HT1080 (cell line): Measurements from ENCODE around the gene PPIC. TPM values are rescaled to one million over a fixed set of nuclear protein-coding genes. Genes with fewer than 3 reads are reported as not detected.

ENCODE experiments used
- DNase-seq: peaks from one replicate; pipeline ENCODE4 v3.0.0-alpha.2; 2015; ENCODE audit warnings: low read depth
- polyA plus RNA-seq, 2 experiments: library from polyadenylated mRNA; depleted of rRNA; stranded (reverse); fragments of >200 nt; gene quantifications; 2 replicates each; pipeline ENCODE4 v1.2.3, GENCODE V29; 2015
- total RNA-seq: library from RNA; depleted of rRNA; stranded (reverse); fragments of >200 nt; shearing (Covaris generic); gene quantifications from 2 replicates; pipeline ENCODE4 v1.2.3, GENCODE V29; 2014; rRNA removed

PPIC gene
- total RNA-seq, result 17.9 and 20.9 TPM in 2 replicates
- polyA plus RNA-seq (2015; cell fraction: cytosol; rRNA removed), result 44.6 and 47.3 TPM in 2 replicates
- polyA plus RNA-seq (2015; cell fraction: nucleus; rRNA removed), result 22.1 and 27.8 TPM in 2 replicates

DNA sequence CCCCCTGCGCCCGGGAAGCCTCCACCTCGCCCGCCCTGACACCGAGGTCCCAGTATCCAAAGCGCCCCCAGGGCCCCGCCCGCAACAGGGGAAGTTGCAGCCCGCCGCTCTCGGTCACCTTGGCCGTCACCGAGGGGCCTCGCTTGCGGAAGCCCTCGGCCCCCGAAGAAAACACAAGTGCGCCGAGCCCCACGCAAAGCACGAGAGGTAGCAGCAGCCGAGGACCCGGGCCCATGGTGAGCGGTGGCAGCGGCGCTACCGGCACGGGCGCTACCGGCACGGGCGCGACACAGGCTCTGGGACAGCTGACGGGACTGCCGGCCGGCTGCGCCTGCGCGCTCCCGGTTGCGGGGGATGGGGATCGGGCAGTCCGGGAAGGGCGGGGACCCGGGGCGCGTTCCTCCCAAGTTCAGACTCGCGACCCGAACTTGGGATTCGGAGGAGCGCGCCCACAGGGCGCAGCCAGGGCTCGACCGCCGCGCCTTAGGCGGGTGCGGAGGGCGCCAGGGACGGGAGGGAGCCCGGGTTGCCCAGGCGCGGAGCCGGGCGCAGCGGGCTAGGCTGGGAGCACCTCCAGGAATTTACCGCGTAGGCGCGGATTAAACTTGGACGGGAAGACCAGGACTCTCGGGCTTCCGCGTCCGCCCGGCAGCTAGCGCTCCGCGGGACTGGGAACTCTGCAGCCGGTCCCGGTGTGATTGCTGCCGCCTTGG, at the start of gene PPIC:
Gene PPIC, minus strand, starts transcription at position 335 of the 713 bp plus-strand sequence. Its CDS starts 100 bp downstream, at position 235.
- peak; percentile 79 for DNase-seq

DNA sequence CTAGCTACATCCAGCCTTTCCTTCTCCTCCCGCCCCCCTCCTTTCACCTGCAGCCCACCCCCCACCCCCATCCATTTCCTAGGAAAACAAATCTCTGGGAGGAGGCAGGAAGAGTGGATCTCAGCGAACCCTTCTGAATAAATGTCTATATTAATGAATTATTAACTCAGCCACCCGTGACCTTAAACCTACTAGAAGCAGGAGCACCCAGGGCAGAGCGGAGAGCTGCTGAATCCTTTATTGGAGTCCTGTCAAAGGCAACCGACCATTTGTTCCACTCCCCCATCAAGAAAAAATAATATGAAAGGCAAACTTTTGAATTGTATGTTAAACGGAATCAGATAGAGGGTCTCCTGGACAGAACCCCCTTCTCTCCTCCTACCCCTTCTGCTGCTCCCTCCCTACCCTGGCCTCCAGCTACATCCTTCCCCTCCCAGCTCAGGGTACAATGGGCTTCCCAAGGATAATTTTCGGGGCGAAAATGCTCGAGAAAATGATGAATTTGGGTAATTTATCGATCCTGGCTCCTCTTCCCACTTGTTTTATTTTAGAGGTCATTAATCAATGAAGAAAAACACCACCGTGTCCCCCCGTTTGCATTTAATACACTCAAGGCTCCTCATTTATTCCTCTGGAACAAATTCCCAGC, 49.2 kb upstream of the PPIC start:
- no peak for DNase-seq

DNA sequence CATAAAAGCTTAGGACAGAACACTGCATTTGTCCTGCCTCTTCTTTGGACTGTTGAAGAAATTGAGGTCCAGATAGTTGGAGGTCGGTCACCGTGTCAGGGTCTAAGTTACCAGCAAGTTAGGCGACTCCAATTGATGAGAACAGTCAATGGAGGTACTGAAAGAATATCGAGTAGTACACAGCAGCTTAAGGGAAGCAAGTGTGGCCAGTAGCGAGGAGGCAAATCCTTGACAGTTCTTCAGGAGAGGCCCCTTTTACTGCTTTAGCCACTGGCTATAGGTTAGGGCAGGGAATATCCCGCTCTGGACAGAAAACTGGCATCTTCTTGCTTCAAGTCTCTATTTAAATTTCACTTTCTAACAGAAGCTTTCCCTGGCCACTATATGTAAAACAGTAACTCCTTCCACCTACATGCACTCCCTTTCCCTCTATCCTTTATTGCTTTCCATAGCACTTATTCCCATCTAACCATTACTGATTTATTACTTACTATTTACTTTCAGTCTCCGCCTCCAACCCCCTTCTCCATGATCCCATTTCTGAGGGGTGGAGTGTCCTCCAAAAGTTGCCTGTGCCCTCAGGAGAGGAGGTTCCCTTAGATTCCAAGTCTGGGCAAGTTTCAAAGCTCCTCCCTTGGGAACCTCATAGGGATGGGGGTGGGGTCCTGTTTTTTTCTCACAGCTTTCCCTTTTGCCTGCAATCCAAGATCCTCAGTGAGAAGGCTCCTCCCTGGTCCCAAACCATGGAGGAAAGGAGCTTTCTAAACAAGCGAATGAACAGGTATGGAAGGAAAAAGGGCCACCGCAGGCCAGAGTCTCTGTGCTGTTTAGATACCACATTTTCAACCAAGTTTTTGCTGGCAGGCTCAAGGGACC, 48.4 kb upstream of the PPIC start:
- DNase-seq, result no peak

DNA sequence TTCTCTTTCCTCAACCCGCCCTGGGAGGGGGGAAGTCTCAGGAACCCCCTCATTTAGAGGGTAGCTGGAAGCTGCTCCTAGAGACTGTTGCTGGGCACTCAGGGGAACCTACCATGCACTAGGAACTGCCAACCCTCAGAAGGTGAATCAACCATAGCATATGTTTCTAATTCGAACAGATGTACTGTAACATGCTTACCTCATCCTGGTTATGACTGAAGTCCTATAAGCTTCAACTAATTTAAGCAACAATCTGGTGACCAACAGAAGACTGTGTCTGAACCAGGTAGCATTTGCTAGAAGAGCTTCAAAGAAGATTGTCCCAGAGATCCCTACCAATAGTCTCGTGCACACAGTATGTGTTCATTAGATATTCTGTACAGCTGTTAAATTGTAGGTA, 46.8 kb upstream of the PPIC start:
- DNase-seq, result no peak

DNA sequence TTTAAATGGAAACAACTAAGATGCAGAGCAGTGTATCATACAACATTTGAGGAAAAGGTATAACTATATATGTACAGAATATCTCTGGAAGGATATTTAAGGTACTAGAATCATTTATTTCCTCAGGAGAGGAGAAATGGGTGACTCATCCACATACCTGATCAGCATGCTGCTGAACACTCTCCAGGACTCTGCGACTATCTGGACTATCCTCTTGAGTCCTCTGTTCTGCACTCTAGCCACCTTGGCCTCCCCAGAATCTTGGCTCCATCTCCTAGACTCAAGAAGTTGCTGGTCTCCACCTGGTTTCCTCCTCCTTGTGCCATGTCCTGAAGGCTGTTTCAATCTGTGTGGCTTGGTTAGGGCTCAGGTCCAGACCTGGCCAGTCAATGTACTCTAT, 43.7 kb upstream of the PPIC start:
- DNase-seq, result no peak

DNA sequence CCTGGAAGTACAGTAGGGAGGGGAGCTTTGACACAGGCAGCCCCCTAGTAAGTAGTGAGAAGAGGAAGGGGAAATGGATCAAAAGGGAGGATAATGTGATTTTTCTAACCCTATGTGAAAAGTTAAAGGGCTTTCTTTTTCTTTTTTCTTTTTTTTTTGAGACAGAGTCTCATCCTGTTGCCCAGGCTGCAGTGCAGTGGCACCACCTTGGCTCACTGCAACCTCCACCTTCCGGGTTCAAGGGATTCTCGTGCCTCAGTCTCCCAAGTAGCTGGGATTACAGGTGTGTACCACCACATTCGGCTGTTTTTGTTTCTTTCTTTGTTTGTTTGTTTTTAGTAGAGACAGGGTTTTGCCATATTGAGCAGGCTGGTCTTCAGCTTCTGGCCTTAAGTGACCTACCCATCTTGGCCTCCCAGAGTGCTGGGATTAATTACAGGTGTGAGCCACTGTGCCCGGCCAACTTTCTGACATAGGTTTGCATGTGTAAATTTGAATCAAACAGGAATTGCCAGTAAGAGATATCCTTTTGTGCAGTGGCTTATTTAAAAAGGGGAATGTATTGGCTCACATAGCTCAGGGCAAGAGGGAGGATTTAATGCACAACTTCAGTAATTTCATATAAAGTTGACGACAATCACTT, 39.1 kb upstream of the PPIC start:
- DNase-seq, result no peak

DNA sequence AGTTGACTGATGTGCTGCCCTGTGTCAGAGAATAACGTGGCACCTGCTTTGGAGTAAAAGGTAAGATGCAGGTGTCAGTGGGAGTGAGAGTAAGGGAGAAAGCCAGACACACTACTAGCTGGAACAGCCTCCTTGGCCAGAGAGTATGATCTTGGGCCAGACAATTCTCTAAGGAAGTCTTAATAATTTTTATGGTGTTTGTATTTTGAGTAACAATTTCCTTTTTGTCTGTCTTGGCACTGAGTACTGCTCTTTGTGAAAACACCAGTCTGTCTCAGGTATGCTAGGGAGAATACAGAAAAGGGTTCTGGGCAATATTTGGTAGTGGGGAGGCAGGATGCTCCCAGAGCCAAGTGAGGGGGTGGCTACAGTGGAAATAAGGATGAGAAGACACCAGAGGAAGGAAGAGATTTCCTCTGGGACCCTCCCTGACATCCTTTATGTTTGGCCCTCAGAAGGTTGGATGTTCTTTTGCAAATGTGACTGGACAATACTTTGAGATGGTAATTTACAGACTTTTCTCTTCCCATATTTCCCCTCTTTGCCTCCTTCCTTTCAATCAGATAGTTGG, 31.9 kb upstream of the PPIC start:
- DNase-seq, result no peak

DNA sequence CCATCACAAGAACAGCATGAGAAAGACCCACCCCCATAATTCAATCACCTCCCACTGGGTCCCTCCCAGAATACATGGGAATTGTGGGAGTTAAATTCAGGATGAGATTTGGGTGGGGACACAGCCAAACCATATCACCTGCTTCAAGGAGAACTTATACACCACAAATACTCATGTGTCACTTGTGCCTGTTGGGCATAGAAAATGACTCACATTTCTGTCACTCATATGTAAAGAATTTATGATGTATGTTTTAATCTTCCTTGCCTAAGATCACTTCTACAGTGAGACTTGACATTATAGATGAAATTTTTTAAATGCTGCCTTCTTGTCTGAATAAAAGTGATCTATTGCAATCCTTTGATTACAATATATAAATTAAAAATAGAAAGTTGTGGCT, 29.5 kb upstream of the PPIC start:
- peak; percentile 23 for DNase-seq

DNA sequence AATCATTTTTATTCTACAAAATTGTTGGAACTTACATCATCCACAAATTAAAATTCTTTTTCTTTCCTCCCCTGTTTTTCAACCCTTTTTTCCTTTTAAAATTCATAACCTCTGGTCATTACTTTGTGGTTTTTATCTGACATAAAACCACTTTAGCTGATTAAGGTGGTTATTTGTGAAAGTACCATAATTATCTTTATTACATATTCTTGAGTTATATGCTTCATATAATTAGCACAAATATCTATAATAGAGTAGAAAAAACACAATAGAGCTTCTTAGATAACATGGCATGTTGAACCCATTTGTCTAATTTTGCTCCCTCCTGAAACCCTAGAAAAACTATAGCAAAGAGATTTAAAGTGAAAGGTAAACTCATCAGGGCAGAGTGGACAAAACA, 22.9 kb upstream of the PPIC start:
- DNase-seq, result no peak

DNA sequence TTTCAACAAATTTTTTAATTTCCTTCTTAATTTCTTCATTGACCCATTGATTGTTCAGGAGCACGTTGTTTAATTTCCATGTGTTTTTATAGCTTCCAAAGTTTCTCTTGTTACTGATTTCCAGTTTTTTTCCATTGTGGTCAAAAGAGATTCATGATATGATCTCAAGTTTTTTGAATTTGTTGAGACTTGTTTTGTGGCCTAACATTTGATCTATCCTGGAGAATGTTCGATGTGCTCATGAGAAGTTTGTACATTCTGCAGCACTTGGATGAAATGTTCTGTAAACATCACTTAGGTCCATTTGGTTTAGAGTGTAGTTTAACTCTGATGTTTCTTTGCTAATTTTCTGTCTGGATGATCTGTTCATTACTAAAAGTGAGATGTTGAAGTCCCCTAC, 14.7 kb upstream of the PPIC start:
- DNase-seq, result no peak

DNA sequence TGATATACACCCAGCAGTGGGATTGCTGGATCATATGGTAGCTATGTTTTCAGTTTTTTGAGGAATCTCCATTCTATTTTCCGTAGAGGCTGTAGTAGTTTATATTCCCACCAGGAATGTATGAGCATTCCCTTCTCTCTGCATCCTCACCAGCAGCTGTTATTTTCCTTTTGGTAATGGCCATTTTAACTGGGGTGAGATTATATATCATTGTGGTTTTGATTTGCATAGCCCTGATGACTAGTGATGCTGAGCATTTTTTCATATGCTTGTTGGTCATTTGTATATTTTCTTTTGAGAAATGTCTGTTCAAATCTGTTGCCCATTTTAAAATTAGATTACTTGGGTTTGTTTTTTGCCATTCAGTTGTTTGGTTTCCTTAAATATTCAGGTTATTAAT, 11.2 kb upstream of the PPIC start:
- DNase-seq, result no peak

DNA sequence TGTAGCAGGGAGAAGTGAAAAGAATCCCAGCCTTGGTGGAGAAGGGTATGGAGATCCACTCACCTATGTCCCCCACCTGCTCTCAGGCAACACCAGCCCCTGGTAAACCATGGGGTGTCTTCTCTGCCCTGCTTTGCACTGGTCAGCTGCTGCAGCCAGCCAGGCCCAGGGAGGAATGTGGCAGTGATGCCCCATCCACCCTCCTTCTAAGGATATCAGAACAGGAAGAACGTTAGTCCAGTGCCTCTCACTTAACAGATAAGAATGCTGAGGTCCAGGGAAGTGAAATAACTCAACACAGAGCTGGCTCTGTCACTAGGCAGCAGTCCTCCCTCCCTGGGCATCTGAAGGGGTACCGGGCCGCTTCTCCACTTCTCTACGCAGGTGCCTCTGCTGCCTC, 9.7 kb upstream of the PPIC start:
- DNase-seq, result no peak

DNA sequence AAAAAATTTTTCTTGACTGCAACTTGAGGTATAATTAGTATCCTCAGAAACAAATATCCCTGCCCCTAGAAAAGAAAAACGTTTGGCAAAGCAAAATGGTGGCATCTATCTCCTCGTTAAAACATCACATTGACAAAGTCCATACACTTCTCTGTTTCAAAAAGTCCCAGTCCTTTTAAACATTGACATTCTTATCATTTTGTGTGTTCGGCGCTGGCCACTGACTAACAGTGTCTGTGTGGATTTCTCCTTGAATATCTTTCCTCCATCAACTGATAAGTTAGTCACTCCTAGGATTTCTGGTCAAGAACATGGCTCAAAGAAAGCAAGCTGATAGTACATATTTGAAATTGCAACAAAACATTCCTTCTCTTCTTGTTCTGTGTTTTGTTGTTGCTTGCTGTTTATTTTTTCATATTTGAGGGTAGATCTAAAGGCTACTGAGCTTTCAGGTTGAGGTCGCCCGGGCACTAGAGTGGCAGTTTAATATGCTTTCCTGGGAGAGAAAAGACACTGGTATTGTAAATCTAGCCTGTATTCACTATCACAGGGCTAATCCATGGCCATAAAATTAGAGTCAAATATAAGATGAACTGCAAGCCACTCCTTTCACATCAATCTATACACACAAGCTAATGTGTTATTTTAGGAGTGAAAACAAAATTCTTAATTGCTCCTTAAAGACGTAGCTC, 8.5 kb upstream of the PPIC start:
- DNase-seq, result no peak

DNA sequence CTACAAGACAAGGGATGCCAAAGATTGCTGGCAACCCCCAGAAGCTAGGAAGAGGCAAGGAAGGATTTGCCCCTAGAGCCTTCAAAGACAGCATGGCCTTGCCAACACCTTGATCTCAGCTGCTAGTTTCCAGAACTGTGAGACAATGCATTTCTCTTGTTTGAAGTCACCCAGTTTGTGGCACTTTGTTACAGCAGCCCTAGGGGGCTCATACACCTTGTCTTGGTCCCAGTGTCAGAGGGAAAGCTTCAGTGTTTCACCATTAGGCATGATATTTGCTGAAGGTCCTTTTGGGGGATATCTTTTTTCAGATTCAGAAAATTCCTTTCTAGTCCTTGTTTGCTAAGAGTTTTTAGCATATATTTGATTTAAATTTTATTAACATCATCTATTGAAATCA, 3.1 kb upstream of the PPIC start:
- DNase-seq, result no peak

DNA sequence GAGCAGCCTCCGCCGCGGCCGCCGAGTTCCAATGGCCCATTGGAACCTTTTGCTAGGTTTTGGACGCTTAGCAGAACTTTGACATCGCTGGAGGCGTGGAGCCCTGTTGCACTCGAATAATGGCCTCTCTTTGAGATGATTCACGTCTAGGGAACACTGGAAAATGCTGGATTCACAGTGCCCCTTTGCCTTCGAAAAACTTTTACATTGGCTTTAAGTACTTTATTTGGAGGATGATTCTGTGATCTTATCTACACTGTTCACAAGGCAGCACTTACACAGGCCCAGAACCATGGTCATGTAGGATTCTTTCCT, 536 bp upstream of the PPIC start:
- DNase-seq, result no peak

DNA sequence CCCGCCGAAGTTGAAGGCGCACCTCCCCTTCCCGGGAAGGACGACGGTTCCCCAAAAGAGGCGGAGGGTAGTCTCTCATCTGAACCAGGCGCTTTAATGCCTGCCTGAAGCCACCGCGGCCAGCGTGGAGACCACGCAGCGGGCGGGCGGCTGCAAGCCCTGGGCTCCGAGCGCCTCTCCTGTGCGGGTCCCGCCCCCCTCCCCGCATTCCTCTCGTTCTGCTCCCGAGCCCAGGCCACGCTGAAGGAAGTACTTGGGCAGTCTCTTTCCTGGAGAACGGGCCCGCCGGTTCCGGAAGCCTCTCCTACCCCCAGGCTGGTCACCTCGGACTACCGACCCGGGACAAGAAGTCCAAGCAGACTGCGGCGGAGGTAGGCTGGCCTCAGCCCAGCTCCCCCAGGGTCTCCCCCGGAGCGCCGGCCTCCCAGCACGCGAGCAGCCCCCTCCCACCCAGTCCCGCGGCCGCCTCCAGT, 571 bp downstream of the PPIC start:
- peak; percentile 47 for DNase-seq

DNA sequence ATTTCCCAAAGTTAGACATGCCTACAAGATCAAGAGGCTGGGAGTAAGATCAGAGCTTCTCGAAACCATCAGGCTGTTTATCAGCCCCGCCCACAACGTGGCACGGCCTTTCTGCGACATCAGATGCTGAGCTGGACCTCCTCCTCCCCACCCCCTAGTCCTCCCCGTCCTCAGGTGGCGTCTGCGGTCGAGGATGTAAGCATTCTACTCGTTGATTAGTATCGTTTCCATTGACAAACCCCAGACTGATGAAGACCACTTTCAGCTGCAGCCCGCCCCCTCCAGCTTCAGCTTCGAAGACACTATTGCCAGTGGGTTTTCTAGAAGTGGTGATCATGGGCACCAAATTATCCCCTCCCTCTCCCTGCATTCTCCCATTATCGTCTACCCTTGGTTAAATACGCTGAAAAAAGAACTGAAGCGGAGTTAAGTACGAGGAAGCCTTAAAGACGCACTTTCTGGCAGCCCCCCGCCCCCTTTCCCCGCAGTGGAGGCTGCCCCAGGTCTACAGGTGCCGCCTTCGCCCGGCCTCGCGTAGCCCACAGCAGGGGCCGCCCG, 1.1 kb downstream of the PPIC start:
- DNase-seq, result no peak

DNA sequence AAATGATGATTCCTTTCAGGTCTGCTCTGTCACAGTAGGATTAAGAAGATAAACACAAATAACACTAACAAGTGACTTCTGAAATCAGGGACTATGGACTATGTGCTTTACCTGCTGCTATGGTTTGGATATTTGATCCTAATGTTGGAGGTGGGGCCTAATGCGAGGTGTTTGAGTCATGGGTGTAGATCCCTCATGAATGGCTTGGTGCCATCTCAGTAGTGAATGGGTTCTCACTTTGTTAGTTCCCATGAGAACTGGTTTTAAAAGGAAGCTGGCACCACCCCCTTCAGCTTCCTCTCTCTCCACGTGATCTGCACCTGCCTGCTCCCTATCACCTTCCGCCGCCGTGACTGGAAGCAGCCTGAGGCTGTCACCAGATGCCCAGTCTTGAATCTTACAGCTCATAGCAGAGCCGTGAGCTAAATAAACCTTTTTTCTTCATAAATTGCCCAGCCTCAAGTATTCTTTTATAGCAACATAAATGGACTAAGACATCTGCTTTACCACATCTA, 3.3 kb downstream of the PPIC start:
- DNase-seq, result peak; percentile 9

DNA sequence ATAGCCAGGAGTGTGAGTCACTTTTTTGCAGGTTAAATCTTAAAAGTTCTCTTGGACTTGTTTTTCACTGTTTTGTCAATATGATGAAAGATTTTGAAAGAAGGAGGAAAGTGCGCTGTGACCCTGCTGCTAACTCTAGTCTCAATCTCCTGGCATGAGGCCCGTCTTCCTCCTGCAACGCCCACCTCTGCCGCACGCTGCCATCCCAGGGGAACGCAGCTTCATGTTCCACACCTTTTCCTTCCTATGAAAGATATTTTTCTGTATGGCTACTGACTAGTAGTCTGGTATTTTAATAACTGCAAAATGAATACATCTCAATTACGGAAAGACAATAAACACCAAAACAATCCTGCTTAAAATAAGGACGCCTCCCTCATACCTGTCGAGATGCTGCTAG, 8.3 kb downstream of the PPIC start:
- DNase-seq, result no peak

DNA sequence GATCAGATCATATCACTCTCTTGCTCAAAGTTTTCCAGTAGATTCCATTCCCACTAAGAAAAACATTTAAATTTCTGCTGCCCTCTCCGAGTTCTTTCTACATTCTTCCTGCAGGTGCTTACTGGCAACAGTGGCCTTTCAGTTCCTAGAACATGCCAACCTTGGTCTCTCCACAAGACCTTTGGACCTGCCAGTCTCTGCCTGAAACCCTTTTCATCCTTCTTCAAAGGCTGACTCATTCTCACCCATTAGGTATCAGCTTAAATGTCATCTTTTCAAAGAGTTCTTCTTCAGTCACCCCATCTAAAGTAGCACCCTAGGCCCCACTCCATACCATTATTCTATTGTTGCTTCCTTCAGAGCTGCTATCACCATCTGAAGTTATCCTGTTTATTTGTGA, 21.8 kb downstream of the PPIC start:
- DNase-seq, result no peak
